Bladder microvascular endothelial cell (primary cell): ENCODE results near the gene RO60. TPM values are rescaled to one million over a fixed set of nuclear protein-coding genes. Genes with fewer than 3 reads are reported as not detected.

ENCODE experiments used
- total RNA-seq: library from RNA; depleted of rRNA; stranded (reverse); fragments of >200 nt; gene quantifications from 2 replicates; pipeline ENCODE4 v1.2.3, GENCODE V29; 2014

Gene RO60
- 95.7 and 129 TPM in 2 replicates for total RNA-seq

DNA sequence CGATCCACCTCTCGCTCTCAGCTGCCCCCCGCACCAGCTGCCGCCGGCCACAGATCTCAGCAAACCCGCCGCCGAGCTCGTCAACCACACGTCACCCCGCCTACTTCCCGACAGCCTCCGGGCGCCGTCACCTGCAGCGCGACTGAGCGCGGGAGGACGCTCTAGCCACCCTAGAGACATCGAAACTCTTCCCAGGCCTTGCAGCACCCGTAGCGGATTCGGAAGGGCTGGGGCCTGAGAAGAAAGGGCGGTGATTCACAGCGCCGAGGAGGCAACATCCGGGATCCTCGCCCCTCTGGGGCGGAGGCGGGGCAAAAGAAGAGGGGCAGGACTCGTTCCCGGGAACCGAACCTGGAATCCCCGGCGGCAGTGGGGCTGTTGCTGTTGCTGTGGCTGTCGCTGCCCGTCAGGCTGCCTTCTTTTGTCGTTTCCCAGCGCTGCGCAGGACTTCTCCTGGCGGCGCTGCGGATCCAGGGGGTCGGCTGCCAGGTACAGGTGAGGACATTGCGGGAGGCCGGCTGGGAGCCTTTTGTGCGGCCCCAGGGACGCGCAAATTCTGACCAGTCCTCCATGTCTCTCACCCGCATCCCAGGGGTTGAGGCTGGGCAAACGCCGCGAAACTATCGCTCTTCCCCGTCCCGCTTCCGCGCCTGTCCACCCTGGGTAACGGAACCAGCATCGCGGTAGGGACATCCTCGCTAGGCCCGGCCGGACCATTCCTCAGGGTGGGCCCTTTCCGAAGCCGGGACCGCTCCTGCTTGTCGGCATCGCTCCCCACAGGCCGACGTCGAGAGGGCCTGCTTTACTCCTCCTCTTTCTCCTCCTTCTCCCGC is at the start of gene RO60, which contains the start of gene UCHL5:
RO60 (plus strand) TSS at position 331 of the 833 bp plus-strand sequence. CDS start 9,443 bp downstream, outside the sequence.
UCHL5 (minus strand) TSS at position 79 of the 833 bp plus-strand sequence. CDS start 100 bp downstream, outside the sequence.

DNA sequence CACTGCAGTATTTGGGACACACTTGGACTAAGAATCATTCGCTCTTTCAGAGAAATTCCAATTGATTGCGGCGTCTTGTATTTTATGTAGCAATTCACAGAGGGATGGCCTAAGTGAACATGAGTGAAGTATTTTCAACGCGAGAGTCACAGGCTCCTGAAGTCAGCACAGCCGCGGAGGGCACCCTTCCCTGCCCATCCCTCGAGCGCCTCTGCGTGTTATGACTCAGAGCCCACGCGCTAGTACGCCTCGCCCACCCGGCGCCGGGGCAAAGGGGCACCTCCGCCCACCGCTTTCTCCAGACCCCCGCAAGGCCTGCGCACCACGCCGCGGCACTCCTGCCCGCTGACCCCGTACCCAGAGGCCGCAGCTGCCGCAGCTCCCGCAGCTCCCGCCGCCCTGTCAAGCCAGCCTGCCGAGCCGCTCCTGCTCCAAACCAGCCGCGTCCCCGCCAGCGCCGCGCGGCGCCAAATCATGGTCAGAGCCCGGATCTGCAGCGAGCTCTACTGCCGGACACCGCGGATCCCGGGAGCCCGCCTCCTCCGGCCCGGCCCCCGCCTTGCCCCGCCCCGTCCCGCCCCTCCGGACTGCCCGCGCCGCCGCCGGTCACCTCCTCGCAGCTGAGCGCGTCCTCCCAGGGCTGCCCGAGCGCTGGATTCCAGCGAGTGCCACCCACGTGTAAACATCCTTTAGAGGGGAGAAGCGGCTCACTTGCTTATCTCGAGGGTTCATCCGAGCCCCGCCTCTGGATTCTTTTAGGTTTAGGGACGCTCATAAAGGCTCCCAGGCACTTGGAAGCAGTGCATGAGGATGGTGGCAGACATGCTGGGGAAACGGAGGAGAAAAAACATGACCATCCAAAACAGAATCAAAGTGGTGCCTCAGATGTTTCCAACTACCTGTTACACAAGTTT is 45.8 kb downstream of the RO60 start, which contains the start of gene GLRX2:
GLRX2 (minus strand) TSS at position 508 of the 914 bp plus-strand sequence; CDS start at position 476, 32 bp downstream.

Other genes starting within 250 kb of the RO60 start
- 18.6 and 34.8 TPM in 2 replicates for gene UCHL5, start 252 bp upstream of the RO60 start, total RNA-seq
- gene GLRX2, start 45.8 kb downstream of the RO60 start, total RNA-seq, result 5.0 and 14.1 TPM in 2 replicates
- gene CDC73, start 62.4 kb downstream of the RO60 start, total RNA-seq, result 10.4 and 27.3 TPM in 2 replicates
- gene B3GALT2, start 127.0 kb downstream of the RO60 start, total RNA-seq, result 0.65 and 44.1 TPM in 2 replicates